HepG2 (cell line): Measurements from ENCODE around the gene PAXX. TPM values are rescaled to one million over a fixed set of nuclear protein-coding genes. Genes with fewer than 3 reads are reported as not detected.

Experiments used
- ATAC-seq: fragments of 200-7000 bp; cut with Tn5 transposase; 3 replicates; pipeline ENCODE4 v1.9.1; 2020; ENCODE audit warnings: mild to moderate bottlenecking, moderate library complexity
- BruUV-seq: library from RNA; stranded (reverse); fragments of 400-500 nt; replicated peaks from 2 replicates; lab custom pipeline; 2021; lab: Mats Ljungman, UMichigan
- CTCF ChIA-PET: fragments of 300-600 bp; formaldehyde crosslinking; extraction: SDS; loops from one replicate; lab custom pipeline; 2021; ENCODE audit warnings: low total read pairs, inconsistent platforms, low intra/inter-chr PET ratio; lab: Yijun Ruan, JAX
- POLR2A ChIA-PET: fragments of 350-600 bp; sonication (Branson Sonifier 250); formaldehyde crosslinking; loops from one replicate; lab custom pipeline; 2020; ENCODE audit warnings: antibody characterized with exemption, inconsistent platforms; lab: Yijun Ruan, JAX
- DNase-seq: peaks from one replicate; pipeline ENCODE4 v3.0.0-alpha.2; 2015; ENCODE audit warnings: low spot score
- FAIRE-seq: peaks from 3 replicates; lab custom pipeline; 2011; peaks lifted over from hg19 to GRCh38; lab: Jason Lieb, UNC
- H2AFZ ChIP-seq: one replicate; pipeline ENCODE4 v1.6.1; 2011; ENCODE audit warnings: low read length, inconsistent platforms
- H3K27ac ChIP-seq: fragments of 300-600 bp; 3 replicates; pipeline ENCODE4 v1.8.0; 2011; ENCODE audit warnings: mixed run types, mild to moderate bottlenecking, mixed read lengths, low read length, inconsistent platforms; ENCODE audit not compliant: insufficient read depth; ENCODE audit errors: extremely low read length
- H3K27me3 ChIP-seq, 2 experiments: fragments of 200-600 bp in 1 of 2; 2 replicates in 1 of 2; 3 replicates in 1 of 2; pipeline versions ENCODE4 v1.6.0 to v1.8.0; 2011; ENCODE audit warnings: low read length in 2 of 2, mild to moderate bottlenecking in 2 of 2, moderate library complexity in 2 of 2, inconsistent platforms in 1 of 2; ENCODE audit not compliant: insufficient read depth in 2 of 2, control insufficient read depth in 1 of 2
- H3K36me3 ChIP-seq, 2 experiments: fragments of 200-600 bp in 1 of 2; replicated peaks in 1 of 2; 2 replicates in 1 of 2; 3 replicates in 1 of 2; pipeline versions ENCODE4 v1.5.1 to v1.8.0; 2011; ENCODE audit warnings: low read length in 2 of 2, inconsistent platforms in 1 of 2; ENCODE audit not compliant: insufficient read depth in 2 of 2, control insufficient read depth in 1 of 2
- H3K4me1 ChIP-seq: 2 replicates; pipeline ENCODE4 v1.5.1; 2012; ENCODE audit warnings: low read length, inconsistent platforms; ENCODE audit not compliant: insufficient read depth
- H3K4me2 ChIP-seq: 2 replicates; pipeline ENCODE4 v1.6.0; 2011; ENCODE audit warnings: low read depth, low read length, inconsistent platforms
- H3K4me3 ChIP-seq, 3 experiments: fragments of 200-600 bp in 1 of 3; sonication (generic), shearing (Covaris generic) in 1 of 3; replicated peaks in 1 of 3; 2 replicates each; pipeline ENCODE4 v1.5.1; 2011 to 2016; ENCODE audit warnings: low read length in 3 of 3, inconsistent platforms in 2 of 3, low read depth in 2 of 3, mild to moderate bottlenecking in 2 of 3, control low read depth in 1 of 3, mixed read lengths in 1 of 3; ENCODE audit not compliant: insufficient read depth in 1 of 3
- H3K79me2 ChIP-seq: one replicate; pipeline ENCODE4 v1.6.1; 2011; ENCODE audit warnings: low read length, inconsistent platforms; ENCODE audit not compliant: insufficient read depth
- H3K9ac ChIP-seq: 2 replicates; pipeline ENCODE4 v1.6.0; 2011; ENCODE audit warnings: mild to moderate bottlenecking, low read depth, low read length, inconsistent platforms; ENCODE audit not compliant: insufficient read depth
- H3K9me3 ChIP-seq: 2 replicates; pipeline ENCODE4 v1.5.1; 2012; ENCODE audit warnings: mild to moderate bottlenecking, low read length
- H4K20me1 ChIP-seq: 2 replicates; pipeline ENCODE4 v1.6.0; 2011; ENCODE audit warnings: inconsistent platforms, mild to moderate bottlenecking, low read length, moderate library complexity; ENCODE audit not compliant: insufficient read depth
- ADNP ChIP-seq: sonication (generic); formaldehyde crosslinking; IDR thresholded peaks from 2 replicates; pipeline ENCODE4 v1.4.0; 2020; ENCODE audit warnings: missing genetic modification reagents
- CREM ChIP-seq, 2 experiments: sonication (generic) in 1 of 2; formaldehyde crosslinking in 1 of 2; IDR thresholded peaks; 2 replicates each; pipeline versions ENCODE4 v1.4.0 to v1.6.1; 2016 to 2020; ENCODE audit warnings: antibody characterized with exemption in 1 of 2, mild to moderate bottlenecking in 1 of 2, missing genetic modification reagents in 1 of 2
- HNF4G ChIP-seq, 2 experiments: sonication (generic) in 1 of 2; formaldehyde crosslinking in 1 of 2; IDR thresholded peaks; 2 replicates each; pipeline versions ENCODE4 v1.4.0 to v1.6.1; 2011 to 2020; ENCODE audit warnings: borderline replicate concordance in 2 of 2, low read depth in 2 of 2, mild to moderate bottlenecking in 2 of 2, low read length in 1 of 2, missing genetic modification reagents in 1 of 2, moderate library complexity in 1 of 2
- KDM2A ChIP-seq: sonication (generic); formaldehyde crosslinking; IDR thresholded peaks from 2 replicates; pipeline ENCODE4 v1.4.0; 2020; ENCODE audit warnings: low read depth, missing genetic modification reagents, borderline replicate concordance
- KLF15 ChIP-seq: sonication (generic); formaldehyde crosslinking; IDR thresholded peaks from 2 replicates; pipeline ENCODE4 v1.8.1; 2023; ENCODE audit warnings: borderline replicate concordance, mild to moderate bottlenecking, inconsistent platforms, missing genetic modification reagents, mixed read lengths
- NFKB2 ChIP-seq: sonication (generic); formaldehyde crosslinking; IDR thresholded peaks from 2 replicates; pipeline ENCODE4 v1.4.0; 2020; ENCODE audit warnings: missing genetic modification reagents, borderline replicate concordance
- POLR2A ChIP-seq, 2 experiments: IDR thresholded peaks; 2 replicates each; pipeline ENCODE4 v1.6.1; 2011; ENCODE audit warnings: low read depth in 2 of 2, low read length in 2 of 2, mild to moderate bottlenecking in 1 of 2, moderate library complexity in 1 of 2; ENCODE audit not compliant: insufficient read depth in 1 of 2
- TBX2 ChIP-seq: sonication (generic); formaldehyde crosslinking; IDR thresholded peaks from 2 replicates; pipeline ENCODE4 v1.5.0; 2020; ENCODE audit warnings: missing genetic modification reagents, mild to moderate bottlenecking, borderline replicate concordance
- TEAD3 ChIP-seq: optimal IDR thresholded peaks from 2 replicates; pipeline ENCODE3; 2016; ENCODE audit warnings: borderline replicate concordance
- U2AF1 ChIP-seq: fragments of 200-400 bp; formaldehyde crosslinking; optimal IDR thresholded peaks from 2 replicates; pipeline ENCODE3; 2017; ENCODE audit warnings: mild to moderate bottlenecking, low read depth, low read length
- ZNF430 ChIP-seq: sonication (generic); formaldehyde crosslinking; IDR thresholded peaks from 2 replicates; pipeline ENCODE4 v1.9.0; 2021; ENCODE audit warnings: mild to moderate bottlenecking, missing genetic modification reagents
- WGBS: methylation state at CpG from one replicate; pipeline ENCODE4 v1.1.6; 2017; ENCODE audit warnings: low lambda C conversion rate; 5-methylcytosine and 5-hydroxymethylcytosine counted together
- in situ Hi-C: cut with HindIII; loops from 2 replicates; pipeline ENCODE4 v1.10.0; 2017; ENCODE audit warnings: low pct_unique_long_range_greater_than_20kb; ENCODE audit not compliant: extremely low pct_ligation_motif_present
- intact Hi-C: fragments of 100-400 bp; cut with micrococcal nuclease; formaldehyde crosslinking; loops from one replicate; pipeline ENCODE4 v1.10.0; 2022; ENCODE audit not compliant: unreplicated experiment
- polyA plus RNA-seq, 8 experiments: library from polyadenylated mRNA; depleted of rRNA in 3 of 8; stranded (reverse) in 7 of 8; unstranded in 1 of 8; fragments of >200 nt; fragmentation: Illumina TruSeq in 4 of 8; extraction: Trizol in 4 of 8; gene quantifications; 2 replicates each; pipeline versions ENCODE4 v1.2.1 to v1.2.3, GENCODE V29; 2011 to 2016; ENCODE audit warnings: low read depth in 4 of 8, missing spikeins in 1 of 8, mixed read lengths in 1 of 8; ENCODE audit not compliant: insufficient read depth in 1 of 8
- total RNA-seq, 5 experiments: library from RNA; depleted of rRNA; stranded (reverse); fragments of >200 nt; fragmentation: Illumina TruSeq; extraction: Trizol; gene quantifications; 2 replicates each; pipeline ENCODE4 v1.2.3, GENCODE V29; 2016; ENCODE audit warnings: low read depth in 1 of 5
- TF ChIP-seq, protein P1 (sequence below): sonication (generic); formaldehyde crosslinking; IDR thresholded peaks from 2 replicates; pipeline ENCODE4 v1.4.0; 2020; ENCODE audit warnings: mild to moderate bottlenecking, missing genetic modification reagents
- TF ChIP-seq, protein P2 (sequence below): sonication (generic); formaldehyde crosslinking; IDR thresholded peaks from 2 replicates; pipeline ENCODE4 v1.5.0; 2020; ENCODE audit warnings: missing genetic modification reagents
- TF ChIP-seq, protein P3 (sequence below): sonication (generic); formaldehyde crosslinking; conservative IDR thresholded peaks from 2 replicates; pipeline ENCODE4 v1.8.0; 2022; ENCODE audit warnings: mild to moderate bottlenecking, moderate library complexity, missing genetic modification reagents
- TF ChIP-seq, protein P4 (sequence below): sonication (generic); formaldehyde crosslinking; IDR thresholded peaks from 2 replicates; pipeline ENCODE4 v1.8.1; 2023; ENCODE audit warnings: mild to moderate bottlenecking, missing genetic modification reagents

PAXX gene
- total and polyA plus RNA-seq, 2 of the 13 experiments (the other 11 are each of a cell fraction or from before 2014, with no cell fraction given) = 14.0 to 31.9 TPM

DNA sequence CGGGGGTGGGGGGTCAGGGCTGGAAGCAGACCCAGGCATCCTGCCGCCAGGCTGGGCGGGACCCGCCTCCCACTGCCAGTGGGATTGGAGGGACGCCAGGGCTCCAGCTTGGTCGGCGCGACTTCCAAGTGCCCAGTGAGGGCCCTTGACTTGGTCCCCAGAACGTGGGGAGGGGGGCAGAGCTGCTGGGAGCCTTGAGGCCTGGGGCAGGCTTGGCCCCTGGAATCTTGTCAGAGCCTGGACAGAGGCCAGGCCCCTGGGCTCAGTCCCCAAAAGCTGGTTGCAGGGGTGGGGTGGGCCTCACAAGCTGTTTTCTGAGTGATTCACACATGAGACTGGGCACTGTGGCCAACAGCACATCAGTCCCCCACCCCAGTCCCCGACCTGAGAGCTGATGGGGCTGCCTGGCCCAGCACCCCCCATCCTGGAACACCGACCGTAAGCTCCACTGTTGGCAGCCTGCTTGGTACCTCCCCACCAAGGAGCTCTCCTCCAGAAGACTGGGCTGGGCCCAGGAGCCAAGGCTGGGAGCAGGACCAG, 3.6 kb downstream of the PAXX start (continued):
- TF ChIP-seq NFKB2 (CRISPR knock-in tag) (peak; percentile 7; the same call in 1 of the 2 replicates), CREM (IDR thresholded peaks at IDR 0.05) (no peak), CREM (CRISPR knock-in tag; IDR thresholded peaks at IDR 0.05) (no peak)

DNA sequence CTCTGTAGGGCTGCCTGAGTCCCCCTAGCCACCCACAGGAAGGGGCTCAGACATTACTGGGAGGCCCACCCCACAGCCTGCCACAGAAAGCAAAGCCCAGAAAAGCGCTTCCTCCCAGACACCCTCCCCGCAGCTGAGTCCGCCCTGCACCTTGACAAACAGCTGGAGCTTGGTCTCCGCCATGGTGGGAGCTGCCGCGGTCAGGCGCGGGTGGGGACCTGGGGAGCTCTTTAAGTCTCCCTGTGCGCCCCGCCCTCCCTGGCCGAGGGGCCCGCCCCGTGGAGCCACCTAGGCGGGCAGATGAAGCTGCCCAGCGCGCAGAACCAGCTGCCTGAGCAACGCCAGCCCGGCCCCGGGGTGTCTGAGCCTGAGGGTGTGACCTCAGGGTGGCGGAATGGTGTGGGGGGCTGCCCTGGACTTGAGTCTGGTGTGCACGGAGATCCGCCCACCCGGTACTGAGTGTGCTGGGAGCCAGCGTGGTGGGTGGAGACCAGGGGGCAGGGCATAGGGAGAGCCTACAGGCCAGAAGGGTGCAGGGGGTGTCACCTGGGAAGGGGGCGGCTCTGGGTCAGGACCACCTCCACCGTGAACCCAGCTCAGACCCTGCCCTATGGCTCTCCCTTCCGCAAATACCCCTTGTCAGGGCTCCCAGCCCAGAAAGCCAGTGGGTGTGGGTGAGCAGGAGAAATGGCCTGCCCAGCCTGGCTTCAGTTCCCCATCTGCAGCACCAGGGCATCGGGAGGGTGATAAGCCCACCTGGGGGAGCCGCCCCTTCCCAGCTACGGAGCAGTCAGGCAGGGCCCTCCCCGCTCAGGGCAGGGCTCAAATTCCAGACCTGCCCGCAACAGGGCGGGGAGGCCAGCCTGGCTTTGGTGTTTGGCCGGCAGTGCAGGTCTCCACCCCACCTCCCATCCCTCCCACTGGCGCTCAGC, 4.4 kb downstream of the PAXX start, which contains the start of gene CLIC3:
Gene CLIC3 (minus strand): TSS at position 208 of the 932 bp plus-strand sequence. CDS start 25 bp downstream, at position 183.
- intact Hi-C loops (no loop called here), in situ Hi-C loops (no loop called here)
- BruUV-seq = no TSS peak
- ATAC-seq (peak; percentile 66), DNase-seq (peak; percentile 46), FAIRE-seq (peak; percentile 56)
- POLR2A ChIA-PET = interaction anchor here (1.0 to 1.8 kb wide), 6 partner anchors 26 to 197 kb away, joined by 3 to 8 read pairs (median 4); partner anchors contain the start of genes C8G and FBXW5
- 0% methylated on average over 7 of the region's 35 CpGs for WGBS
- peaks cover 5% of the 10 kb centered on the region for H3K79me2 ChIP-seq
- H3K4me3 ChIP-seq = peak within 1 kb of the TSS; percentile 58 to 75 (median 63)
- CTCF ChIA-PET = no interaction called here
- H3K9me3 ChIP-seq = no peaks in the 10 kb centered on the region
- H3K9ac ChIP-seq = peak within 1 kb of the TSS; percentile 56
- no peaks in the 10 kb centered on the region for H3K27me3 ChIP-seq
- peaks cover 64% of the 10 kb centered on the region for H3K4me1 ChIP-seq
- H3K4me2 ChIP-seq = peak within 1 kb of the TSS; percentile 99
- no peak within 1 kb of the TSS for H3K27ac ChIP-seq
- H4K20me1 ChIP-seq = no peaks in the 10 kb centered on the region
- no peaks in the 10 kb centered on the region for H3K36me3 ChIP-seq
- H2AFZ ChIP-seq = no peak within 1 kb of the TSS
- TF ChIP-seq, protein P1, sequence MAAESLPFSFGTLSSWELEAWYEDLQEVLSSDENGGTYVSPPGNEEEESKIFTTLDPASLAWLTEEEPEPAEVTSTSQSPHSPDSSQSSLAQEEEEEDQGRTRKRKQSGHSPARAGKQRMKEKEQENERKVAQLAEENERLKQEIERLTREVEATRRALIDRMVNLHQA (CRISPR knock-in tag) = no peak
- TF ChIP-seq, protein P2, sequence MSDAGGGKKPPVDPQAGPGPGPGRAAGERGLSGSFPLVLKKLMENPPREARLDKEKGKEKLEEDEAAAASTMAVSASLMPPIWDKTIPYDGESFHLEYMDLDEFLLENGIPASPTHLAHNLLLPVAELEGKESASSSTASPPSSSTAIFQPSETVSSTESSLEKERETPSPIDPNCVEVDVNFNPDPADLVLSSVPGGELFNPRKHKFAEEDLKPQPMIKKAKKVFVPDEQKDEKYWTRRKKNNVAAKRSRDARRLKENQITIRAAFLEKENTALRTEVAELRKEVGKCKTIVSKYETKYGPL = no peak
- TF ChIP-seq, protein P3, sequence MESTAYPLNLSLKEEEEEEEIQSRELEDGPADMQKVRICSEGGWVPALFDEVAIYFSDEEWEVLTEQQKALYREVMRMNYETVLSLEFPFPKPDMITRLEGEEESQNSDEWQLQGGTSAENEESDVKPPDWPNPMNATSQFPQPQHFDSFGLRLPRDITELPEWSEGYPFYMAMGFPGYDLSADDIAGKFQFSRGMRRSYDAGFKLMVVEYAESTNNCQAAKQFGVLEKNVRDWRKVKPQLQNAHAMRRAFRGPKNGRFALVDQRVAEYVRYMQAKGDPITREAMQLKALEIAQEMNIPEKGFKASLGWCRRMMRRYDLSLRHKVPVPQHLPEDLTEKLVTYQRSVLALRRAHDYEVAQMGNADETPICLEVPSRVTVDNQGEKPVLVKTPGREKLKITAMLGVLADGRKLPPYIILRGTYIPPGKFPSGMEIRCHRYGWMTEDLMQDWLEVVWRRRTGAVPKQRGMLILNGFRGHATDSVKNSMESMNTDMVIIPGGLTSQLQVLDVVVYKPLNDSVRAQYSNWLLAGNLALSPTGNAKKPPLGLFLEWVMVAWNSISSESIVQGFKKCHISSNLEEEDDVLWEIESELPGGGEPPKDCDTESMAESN = 0 out of 2 replicates have a peak, but pooled peaks have one; percentile 42
- TF ChIP-seq U2AF1 (no peak), ZNF430 (CRISPR knock-in tag) (peak; percentile 54; the same call in 1 of the 2 replicates), HNF4G (IDR thresholded peaks at IDR 0.05; ENCODE audit: borderline replicate concordance, low read depth, low read length) (peak; percentile 40; the same call in 1 of the 2 replicates), HNF4G (CRISPR knock-in tag; IDR thresholded peaks at IDR 0.05; ENCODE audit: borderline replicate concordance, low read depth) (no peak), ADNP (CRISPR knock-in tag) (no peak), TEAD3 (peak; percentile 36), KDM2A (peak; percentile 35; the same call in 1 of the 2 replicates), TBX2 (CRISPR knock-in tag) (peak; percentile 53; the same call in 1 of the 2 replicates), POLR2A (IDR thresholded peaks at IDR 0.05; ENCODE audit: insufficient read depth in 1 of 2, low read depth in 2 of 2, low read length in 2 of 2) (peak in 1 of 2 experiments; percentile 48; a peak in 1 of 4 replicates), KLF15 (CRISPR knock-in tag) (no peak)
- TF ChIP-seq, protein P4, sequence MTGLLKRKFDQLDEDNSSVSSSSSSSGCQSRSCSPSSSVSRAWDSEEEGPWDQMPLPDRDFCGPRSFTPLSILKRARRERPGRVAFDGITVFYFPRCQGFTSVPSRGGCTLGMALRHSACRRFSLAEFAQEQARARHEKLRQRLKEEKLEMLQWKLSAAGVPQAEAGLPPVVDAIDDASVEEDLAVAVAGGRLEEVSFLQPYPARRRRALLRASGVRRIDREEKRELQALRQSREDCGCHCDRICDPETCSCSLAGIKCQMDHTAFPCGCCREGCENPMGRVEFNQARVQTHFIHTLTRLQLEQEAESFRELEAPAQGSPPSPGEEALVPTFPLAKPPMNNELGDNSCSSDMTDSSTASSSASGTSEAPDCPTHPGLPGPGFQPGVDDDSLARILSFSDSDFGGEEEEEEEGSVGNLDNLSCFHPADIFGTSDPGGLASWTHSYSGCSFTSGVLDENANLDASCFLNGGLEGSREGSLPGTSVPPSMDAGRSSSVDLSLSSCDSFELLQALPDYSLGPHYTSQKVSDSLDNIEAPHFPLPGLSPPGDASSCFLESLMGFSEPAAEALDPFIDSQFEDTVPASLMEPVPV = peak; percentile 9; the same call in 1 of the 2 replicates
